Right lobe of liver (tissue), 4 donors: ENCODE results near the gene AATK.

ENCODE experiments used
- CTCF ChIP-seq, 4 donors: fragments of 200-600 bp in 3 of 4; fragments of 450-650 bp in 1 of 4; IDR thresholded peaks; one replicate each; pipeline versions ENCODE4 v1.5.1 to v1.8.0; 2016 to 2022; ENCODE audit warnings: antibody characterized with exemption in 4 of 4, mild to moderate bottlenecking in 2 of 4
- POLR2A ChIP-seq: fragments of 450-650 bp; IDR thresholded peaks from one replicate; pipeline ENCODE4 v1.6.1; 2017; ENCODE audit warnings: antibody characterized with exemption, mild to moderate bottlenecking
- donor health status: DM: no; HTN: no; CAD: no.
- donor health status: DM: no; HTN: no; CAD: no.
- donor health status: DM: no; HTN: yes; CAD: no.

GRCh38 chr17:81148986-81149533 is 17.0 kb downstream of the AATK start:
- TF ChIP-seq CTCF (IDR thresholded peaks at IDR 0.05) (no peak), POLR2A (no peak)
